ENCODE data around the gene ADGRD1.
A peak's percentile ranks its signal among the peaks of the same experiment; 100 is the strongest.

The ADGRD1 gene

DNA sequence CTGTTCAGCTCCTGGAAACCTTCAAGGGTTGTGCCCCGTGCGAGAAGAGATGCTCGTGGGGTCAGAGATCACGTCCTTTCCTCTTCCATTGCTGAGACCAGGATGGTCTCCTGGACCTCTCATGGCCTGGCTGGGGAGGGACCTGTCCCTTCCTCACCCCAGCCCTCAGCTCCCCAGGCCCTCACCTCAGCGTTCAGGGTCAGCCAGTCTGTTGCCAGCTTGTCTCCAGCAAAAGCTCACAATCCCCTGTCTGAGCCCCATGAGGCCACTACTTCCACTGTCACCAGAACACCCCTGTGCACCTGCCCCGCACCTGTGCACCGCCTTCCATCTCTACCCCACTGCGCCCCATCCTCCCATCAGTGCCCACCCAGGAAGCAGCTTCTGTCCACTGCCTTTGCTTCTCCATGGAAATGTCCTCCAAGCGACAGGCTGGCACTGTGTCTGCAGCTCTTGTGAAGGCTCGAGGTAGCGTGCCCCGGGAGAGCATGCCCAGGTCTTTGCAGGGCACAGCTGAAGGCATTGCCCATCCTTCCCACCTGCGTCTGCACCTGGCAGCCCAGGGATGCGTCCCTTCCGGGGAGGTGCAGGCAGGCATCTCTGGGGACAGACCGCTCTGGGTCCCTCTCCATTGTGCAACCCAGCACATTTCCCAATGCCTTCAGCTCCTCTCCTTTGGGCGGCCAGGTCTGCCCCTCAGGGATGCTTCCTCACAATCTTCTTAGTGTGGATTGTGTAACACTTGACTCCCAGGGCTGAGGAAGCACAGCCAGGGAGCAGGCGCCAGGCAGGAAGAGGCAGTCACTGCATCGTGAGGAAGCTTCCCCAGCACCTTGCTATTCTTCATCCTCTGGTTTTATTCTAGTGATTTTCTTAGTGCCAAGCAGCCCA is 179.6 kb downstream of the ADGRD1 start:
- DNase-seq: no peak

DNA sequence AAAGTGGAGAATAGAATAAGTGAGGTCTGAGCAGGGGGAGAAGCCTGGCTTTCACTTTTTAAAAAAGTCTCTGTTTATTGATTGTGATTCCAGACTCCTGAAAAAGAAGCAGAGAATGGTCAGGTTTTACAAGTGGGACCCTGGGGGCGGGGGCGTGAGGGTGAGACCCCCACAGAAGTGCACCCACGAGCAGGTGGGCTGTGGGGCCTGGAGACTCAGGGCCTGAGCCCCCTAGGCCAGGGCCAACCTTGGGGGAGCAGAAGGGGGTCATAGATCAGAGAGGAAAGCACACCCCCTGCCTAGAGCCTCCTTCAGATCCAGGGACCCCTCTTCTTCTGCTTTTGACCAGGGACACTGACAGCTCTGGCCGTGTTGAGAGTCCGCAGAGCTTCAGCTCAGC is 180.3 kb downstream of the ADGRD1 start:
- DNase-seq: no peak

DNA sequence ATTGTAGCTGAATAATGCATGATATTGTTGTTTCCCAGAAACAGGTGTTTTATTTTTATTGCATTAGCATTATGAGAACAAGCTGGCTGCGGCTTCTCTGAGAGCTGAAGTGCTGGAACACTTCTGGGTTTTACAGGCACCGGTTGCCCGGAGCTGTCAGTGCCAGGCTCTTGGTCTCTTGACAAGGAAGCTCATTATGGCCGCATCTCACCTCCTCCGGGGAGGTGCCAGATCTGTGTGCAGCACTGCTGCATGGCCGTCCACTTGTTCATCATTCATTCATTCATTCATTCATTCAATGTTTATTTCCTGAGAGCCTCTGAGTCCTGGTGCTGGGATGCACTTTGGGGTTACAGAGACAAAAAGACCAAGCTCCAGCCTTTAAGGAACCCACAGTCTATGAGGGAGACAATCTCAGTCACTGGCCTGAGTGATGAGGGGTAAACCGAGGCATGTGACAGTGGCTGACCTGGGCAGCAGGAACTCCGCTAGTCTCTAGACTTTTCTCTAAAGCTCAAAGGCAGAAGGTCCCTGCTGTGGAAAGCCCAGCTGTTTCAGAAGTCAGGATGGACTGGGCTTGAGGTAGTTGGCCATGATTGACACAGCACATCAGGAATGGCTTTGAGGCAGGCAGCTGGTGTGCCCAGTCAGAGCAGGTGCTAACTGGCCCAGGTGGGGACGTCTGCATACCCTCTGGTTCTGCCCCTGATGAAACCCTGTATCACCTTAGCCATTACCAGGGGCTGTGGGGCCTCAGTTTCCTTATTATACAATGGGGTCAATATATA is 181.0 kb downstream of the ADGRD1 start:
- peak in 2 of 56 donors; percentile 30 to 31 for DNase-seq

DNA sequence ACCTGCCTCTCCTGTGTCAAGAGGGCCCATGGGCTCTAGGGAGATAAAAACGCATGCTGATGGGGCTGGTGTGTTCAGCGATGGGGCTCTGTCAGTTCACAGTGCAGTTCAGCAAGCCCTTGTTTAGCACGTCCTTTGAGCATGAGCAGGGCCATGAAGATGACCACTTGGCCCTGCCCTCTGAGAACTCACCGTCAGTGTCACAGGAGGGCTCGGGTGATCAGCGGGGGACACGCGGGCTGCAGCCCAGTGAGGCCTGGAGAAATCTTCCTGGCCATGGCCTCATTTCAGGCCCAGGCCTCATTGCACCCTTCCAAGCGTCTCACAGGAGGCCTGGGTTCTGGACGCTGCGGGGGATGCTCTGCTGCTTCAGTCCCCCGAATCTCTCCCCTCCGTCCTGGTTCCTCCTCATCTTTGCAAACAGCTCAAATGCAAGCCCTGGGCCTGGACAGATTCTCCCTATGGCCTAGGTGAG is 181.6 kb downstream of the ADGRD1 start:
- DNase-seq: no peak

DNA sequence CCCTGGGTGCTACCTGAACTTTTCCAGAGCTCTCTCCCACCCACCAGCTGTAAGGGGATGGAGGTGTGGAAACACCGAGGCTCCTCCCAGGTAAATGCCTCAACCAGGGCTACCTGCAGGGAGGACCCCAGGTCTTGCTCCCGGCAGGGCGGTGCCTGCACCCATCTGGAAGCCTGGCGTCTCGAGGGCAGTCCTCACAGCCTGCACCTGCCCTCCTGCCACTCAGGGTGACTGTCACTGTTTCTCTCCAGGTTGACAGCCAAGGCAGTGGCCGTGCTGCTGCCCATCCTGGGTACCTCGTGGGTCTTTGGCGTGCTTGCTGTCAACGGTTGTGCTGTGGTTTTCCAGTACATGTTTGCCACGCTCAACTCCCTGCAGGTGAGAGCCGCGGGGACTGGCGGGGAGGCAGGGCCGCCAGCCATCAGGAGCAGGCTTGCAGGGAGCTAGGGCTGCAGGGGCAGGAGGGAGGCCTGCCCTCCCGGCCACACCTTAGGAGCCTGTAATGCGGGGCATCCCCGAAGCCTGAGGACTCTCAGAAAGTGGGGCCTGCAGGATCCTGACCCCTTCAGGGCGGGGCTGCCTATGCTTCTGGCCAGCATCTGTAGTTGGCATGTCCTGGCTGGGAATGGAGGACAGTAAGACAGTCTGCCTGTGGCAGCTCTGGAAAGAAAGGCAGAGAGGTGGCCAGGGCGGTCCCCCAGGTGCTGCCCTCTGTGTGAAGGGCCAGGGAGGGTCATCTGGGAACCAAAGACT is 182.3 kb downstream of the ADGRD1 start:
- no peak for DNase-seq

DNA sequence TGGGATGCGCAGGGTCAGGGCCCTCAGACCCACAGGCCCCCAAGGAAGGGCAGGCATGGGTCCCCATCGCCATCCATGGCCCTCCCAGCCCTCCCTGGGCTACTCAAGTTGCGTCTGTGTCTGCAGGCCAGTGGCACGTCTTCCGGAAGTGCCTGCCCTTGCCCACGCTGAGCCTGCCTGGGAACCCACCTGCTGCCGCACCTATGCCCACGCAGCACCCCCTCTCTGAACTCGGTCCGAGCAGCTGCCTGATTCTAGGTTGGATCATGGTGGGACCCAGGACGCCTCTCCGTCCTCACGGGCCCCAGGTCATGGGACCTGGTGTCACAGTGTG is 182.8 kb downstream of the ADGRD1 start:
- no peak for DNase-seq

DNA sequence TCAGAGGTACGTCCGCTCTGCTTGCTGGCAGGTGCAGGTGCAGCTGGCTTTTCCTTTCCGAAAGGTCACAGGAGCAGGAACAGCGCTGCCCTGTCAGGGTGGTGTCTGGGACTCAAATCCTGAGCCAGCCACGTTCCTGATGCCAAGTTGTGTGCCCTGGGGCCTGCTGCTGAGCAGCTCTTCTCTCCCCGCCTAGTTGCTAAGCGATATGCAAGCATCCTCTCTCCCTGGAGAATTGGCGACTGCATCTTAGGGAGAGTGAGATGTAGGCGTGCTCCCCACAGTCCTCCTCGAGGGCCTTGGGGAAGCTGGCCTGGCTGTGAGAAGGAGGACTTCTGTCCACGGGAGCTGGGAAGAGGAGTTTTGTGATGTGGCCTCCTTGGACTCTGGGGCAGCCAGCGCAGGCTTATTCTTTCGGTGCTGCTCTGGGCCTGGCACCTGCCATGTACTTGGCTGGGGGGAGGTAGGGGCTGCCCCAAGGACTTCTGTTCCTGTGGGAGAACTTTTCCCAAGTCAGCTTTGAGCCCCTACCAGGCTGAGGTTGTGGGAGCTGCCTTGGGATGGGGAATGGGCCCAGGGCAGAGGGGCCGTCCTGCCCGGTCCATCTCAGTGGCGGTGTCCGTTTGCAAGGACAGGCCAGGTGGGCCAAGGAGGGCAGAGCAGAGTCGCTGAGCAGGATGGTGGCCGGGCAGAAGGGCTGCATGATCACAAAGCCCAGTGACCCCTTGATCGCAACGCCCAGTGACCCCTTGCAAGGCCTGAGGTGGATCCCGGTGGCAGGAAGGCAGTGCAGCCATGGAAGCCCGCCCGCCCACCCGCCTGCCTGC is 183.5 kb downstream of the ADGRD1 start:
- DNase-seq: peak in 5 of 56 donors; percentile 15 to 28 (median 22)

DNA sequence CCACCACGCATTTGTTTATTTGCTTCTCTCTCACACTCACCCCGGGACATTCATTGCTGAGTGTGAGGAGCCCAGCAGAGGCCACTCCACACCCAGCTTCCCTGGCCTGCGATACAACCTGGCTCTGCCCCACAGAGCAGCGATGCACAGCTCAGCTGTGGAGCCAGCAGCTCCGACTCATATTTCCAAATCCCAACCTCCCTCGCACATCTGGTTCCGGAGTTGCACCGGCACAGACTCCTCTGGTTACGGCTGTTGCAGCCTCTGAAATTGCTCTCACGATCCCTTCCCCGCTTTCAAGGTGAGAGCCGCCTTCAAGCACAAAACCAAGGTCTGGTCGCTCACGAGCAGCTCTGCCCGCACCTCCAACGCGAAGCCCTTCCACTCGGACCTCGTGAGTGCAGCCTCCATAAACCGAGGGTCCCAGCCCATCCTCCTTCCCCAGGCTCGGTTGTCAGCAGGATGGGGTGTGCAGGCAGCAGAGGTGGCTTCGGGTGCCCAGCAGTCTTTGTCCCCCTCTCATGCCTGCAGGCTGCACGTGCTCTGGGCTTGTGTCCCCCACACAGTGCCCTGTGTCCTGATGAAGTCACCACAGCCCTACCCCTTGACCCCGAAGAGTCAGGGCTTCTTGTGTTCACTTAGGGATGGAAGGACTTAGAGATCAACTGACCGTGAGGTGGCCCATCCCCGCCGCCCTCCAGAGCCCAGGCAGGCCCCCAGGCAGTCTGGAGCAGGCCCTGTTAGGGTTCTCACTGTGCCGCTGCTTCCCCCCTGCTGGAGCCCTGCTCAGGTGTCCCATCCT is 184.3 kb downstream of the ADGRD1 start:
- peak in 1 of 56 donors; percentile 11 for DNase-seq

DNA sequence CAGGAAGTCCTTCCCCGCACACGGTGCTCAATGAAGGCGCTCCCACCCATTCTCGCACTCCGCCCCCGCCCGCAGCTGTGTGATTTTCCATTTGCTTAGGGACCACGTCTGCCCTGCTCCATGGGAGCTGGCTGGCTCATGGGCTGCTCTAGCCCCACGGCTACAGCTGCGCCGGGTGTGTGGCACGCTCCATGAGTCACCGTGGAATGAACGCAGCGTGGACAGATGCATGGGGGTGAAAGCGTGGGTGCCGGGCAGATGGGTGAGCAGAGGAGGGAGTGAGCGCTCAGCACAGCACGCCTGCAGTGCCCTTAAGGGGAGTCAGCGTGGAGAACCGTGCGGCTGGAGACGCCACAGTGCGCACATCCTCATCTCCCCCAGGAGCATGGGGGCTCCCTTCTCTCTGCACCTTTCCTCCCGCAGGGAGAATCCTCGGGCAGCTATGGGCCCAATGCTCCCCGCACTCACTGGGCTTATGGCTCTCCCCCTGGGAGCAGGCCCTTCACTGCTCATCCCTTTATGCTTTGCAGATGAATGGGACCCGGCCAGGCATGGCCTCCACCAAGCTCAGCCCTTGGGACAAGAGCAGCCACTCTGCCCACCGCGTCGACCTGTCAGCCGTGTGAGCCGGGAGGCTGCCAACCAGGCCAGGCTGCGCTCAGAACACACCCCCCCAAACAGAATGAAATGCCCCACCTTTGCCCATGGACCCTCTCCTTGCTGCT is 185.1 kb downstream of the ADGRD1 start:
- DNase-seq: peak in 9 of 56 donors; percentile 17 to 60 (median 39)

DNA sequence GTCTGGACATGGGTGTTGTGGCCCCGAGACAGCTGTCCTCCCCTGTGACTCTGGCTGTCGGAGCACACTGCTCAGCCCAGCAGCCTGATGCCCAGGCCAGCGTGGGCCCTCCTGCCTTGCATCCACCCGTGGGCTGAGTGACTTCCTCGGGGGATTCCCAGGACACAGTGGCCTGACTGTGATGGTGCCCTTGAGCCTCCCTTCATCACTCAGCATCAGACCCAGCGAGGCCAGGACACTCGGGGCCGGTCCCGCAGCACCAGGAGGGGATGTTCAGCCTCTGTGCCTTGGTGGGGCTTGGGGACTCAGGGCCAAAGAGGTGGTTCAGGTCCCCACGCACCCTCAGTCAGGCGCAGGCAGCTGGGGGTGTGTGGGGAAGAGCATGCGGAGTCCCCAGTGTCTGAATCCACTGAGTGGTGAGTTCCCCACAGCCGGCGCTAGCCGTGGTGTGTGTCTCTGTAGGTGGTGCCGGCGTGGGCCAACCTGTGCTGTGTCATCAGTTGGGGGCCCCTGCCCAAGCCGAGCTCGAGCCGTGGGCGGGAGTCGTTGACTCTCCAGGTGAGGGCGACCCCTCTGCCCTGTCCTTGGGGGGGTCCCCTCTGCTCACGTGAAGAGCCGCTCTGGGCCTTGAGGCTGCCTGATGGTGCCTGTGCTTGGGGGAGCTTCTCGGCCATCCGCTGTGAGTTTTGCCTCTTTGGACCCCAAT is 185.8 kb downstream of the ADGRD1 start:
- no peak for DNase-seq

DNA sequence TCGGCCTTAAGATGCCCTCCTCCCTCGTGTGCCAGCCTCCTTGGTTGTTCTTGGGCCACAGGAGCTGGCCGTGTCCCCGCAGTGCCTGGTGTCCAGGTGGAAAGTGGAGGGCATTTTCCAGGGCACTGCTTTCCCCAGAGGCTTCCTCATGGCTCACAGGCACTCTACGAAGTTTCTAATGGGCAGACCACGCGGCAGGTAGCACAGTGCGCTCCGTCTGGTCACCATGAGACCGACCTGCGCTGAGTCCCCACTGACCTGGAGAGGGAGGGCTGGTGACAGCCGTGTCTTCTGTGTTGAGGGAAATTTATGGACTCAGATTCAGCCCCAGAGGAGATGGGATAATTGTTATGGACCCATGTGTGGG is 186.3 kb downstream of the ADGRD1 start:
- DNase-seq: no peak

DNA sequence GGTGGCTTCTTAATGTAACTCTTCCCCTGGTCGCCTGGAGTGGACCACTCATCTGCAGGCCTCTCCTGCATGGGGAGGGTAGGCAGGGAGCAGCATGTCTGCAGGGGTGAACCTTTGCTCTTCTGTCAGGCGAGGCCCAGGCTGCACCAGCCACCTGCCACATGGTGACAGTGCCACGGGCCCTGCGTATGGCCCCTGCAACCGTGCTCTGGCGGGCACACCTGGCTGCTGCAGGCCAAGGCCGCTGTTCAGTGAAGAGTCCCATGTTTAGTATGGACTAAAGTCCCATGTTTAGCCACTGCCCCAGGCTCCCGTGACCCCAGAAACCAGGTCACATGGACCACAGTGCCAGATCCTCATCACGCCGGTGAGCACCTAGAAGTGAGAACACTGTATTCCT is 187.0 kb downstream of the ADGRD1 start:
- DNase-seq: no peak

DNA sequence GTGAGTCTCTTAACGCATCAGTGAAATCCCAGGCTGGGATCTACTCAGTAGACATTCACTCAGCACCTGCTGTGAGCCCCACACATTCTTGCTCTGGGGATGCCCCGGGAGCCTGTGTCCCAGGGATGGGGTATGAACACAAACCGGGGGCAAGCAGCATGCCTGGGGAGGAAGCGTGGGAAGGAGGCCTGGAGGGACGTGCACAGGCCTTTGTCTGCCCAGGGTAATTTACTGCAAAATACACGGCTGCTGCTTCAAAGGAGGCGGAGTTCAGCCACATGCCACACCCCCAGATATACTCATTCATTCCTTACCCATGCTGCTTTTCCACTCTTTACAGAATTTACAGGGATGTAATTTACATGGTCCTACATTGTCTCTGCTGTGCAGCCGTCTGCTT is 187.8 kb downstream of the ADGRD1 start:
- no peak for DNase-seq

DNA sequence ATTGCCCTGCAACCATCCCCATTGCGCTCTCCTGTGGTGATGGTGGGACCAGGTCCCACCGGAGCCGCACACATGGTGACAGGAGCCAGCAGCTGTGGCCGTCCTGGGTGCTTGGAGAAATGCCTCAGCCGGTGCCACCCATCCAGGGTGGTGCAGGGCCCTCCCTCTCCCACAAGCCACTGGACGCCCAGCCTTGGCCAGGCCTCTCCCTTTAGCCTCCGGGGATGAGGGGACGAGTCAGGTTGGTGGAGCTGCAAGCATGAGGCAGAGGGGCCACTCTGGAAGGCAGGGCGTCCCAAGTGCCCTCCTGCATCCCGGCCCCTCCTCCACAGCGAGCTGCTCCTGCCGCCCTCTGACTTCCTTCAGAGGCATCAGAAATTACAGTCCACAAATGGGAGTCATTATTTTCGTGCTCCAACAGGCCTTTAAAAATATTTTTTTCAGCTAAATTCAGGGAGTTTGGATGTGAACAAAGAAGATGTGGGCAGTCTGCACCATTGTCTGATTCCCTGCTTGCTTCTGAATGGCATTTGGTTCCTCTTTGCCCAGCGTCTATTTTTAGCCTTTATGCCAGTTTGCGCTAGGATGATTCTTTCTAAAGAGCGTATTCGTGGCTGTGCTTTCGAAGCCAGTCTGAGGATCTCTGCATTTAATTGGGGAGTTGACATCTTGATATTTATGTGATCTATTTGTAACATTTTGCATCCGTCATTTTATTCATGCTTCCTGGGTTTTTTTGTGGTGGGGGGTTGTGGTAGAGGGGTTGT is 189.4 kb downstream of the ADGRD1 start:
- peak in 1 of 56 donors; percentile 13 for DNase-seq

DNA sequence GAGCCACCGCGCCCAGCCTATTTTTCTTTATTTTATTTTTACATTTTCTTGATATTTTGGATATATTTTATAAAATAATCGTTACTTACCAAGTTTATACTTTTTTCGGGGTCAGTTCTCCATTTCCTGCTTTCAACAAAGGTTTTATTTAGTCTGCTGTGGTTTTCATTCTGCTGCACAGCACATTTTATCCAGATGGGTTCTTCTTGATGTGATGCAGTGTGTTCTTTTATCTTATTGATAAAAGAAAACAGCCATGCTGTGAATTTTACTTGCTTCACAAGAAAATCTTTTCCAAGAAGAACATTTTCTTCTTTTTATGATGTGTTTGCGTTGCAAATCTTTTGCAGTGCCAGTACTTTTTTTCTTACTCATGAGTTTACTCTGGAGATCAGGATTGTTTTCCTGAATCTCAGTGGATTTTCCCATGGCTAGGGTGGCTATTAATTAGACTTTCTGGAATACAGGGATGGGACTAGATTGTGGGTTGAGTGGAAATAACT is 192.5 kb downstream of the ADGRD1 start:
- DNase-seq: no peak

DNA sequence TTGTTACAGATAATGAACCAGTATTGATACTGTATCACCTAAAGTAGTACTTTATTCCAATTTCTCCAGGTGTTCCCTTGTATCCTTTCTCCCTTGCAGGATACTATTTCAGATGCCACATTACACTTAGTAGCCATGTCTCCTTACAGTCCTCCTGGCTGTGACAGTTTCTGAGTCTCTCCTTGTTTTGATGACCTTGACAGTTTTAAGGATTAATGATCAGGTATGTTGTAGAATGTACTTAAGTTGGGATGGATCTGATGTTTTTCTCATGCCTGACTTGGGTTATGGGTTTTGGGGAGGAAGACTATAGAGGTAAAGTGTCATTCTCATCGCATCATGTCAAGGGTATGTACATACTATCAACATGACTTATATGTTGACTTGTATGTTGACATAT is 193.6 kb downstream of the ADGRD1 start:
- DNase-seq: no peak

DNA sequence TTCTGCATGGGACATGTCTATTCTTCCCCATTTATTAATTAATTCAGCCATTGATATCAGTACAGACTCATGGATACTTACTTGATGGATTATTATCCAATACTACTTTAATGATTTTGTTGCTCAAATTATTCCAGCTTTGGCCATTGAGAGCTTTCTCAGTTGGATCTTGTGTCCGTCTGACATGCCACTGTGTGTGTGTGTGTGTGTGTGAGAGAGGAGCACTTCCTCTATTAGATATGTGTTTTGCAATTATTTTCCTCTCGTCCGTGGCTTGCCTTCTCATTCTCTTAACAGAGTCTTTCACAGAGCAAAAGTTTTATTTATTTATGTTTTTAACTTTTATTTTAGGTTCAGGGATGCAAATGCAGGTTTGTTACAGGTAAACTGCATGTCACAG is 194.2 kb downstream of the ADGRD1 start:
- DNase-seq: no peak

All from amygdala (tissue), 56 donors.